ENCODE measurements around the gene HNRNPK.

GRCh38 chr9:84001621-84002020 is 21.6 kb upstream of the HNRNPK start:
- TF ChIP-seq CTCF (IDR thresholded peaks at IDR 0.05) (no peak), POLR2A (IDR thresholded peaks at IDR 0.05) (no peak)

Data from right lobe of liver (tissue), 4 donors.